NOMO-1 treated with DMSO at 0.1 percent for 48 hours (cell line): ENCODE results near the gene GRID2.

Source experiments
- DNase-seq: peaks from one replicate; lab custom pipeline; 2025; ENCODE audit not compliant: unreplicated experiment; lab: John Stamatoyannopoulos, UW

GRID2 gene

GRCh38 chr4:93384241-93384640 is 1080.5 kb downstream of the GRID2 start:
- no peak for DNase-seq

- no peak for DNase-seq
Measured at GRCh38 chr4:93384887-93385286, 1081.1 kb downstream of the GRID2 start.

GRCh38 chr4:93394545-93395081 is 1090.8 kb downstream of the GRID2 start:
- DNase-seq = no peak

- DNase-seq = no peak
Measured at GRCh38 chr4:93396272-93396671, 1092.5 kb downstream of the GRID2 start.

- no peak for DNase-seq
Measured at GRCh38 chr4:93403571-93403970, 1099.8 kb downstream of the GRID2 start.

- no peak for DNase-seq
Measured at GRCh38 chr4:93407493-93408275, 1103.9 kb downstream of the GRID2 start.

- no peak for DNase-seq
Measured at GRCh38 chr4:93409035-93409434, 1105.3 kb downstream of the GRID2 start.

GRCh38 chr4:93414041-93414550 is 1110.3 kb downstream of the GRID2 start:
- no peak for DNase-seq

GRCh38 chr4:93416344-93417128 is 1112.8 kb downstream of the GRID2 start:
- no peak for DNase-seq

- no peak for DNase-seq
Measured at GRCh38 chr4:93431371-93431770, 1127.6 kb downstream of the GRID2 start.

- no peak for DNase-seq
Measured at GRCh38 chr4:93433840-93434239, 1130.1 kb downstream of the GRID2 start.

GRCh38 chr4:93436000-93436626 is 1132.3 kb downstream of the GRID2 start:
- no peak for DNase-seq

GRCh38 chr4:93437991-93438390 is 1134.2 kb downstream of the GRID2 start:
- DNase-seq = no peak

GRCh38 chr4:93444860-93445259 is 1141.1 kb downstream of the GRID2 start:
- DNase-seq = no peak

GRCh38 chr4:93446038-93446437 is 1142.3 kb downstream of the GRID2 start:
- no peak for DNase-seq

GRCh38 chr4:93448691-93449293 is 1145.0 kb downstream of the GRID2 start:
- DNase-seq = no peak

- DNase-seq = no peak
Measured at GRCh38 chr4:93451954-93452353, 1148.2 kb downstream of the GRID2 start.

- no peak for DNase-seq
Measured at GRCh38 chr4:93461541-93461940, 1157.8 kb downstream of the GRID2 start.

- DNase-seq = no peak
Measured at GRCh38 chr4:93466446-93466845, 1162.7 kb downstream of the GRID2 start.

GRCh38 chr4:93467484-93468155 is 1163.9 kb downstream of the GRID2 start:
- no peak for DNase-seq
